Breast epithelium (tissue), 4 donors: Measurements from ENCODE around the gene ARHGEF1. TPM values are rescaled to one million over a fixed set of nuclear protein-coding genes. Genes with fewer than 3 reads are reported as not detected.

Experiments used
- DNase-seq, 2 donors: peaks; one replicate each; pipeline ENCODE4 v3.0.0-alpha.2; 2019; ENCODE audit warnings: low spot score in 2 of 2
- H3K27ac ChIP-seq, 2 donors: fragments of 200-600 bp; sonication (generic) in 1 of 2; one replicate each; pipeline ENCODE4 v1.5.1; 2016 to 2019; ENCODE audit warnings: mild to moderate bottlenecking in 1 of 2
- H3K27me3 ChIP-seq, 2 donors: fragments of 200-600 bp; sonication (generic) in 1 of 2; one replicate each; pipeline versions ENCODE4 v1.5.1 to v1.6.0; 2017 to 2019; ENCODE audit warnings: control low read depth in 1 of 2, mild to moderate bottlenecking in 1 of 2
- H3K36me3 ChIP-seq: fragments of 200-600 bp; one replicate; pipeline ENCODE4 v1.5.1; 2019
- H3K4me1 ChIP-seq, 2 donors: fragments of 200-600 bp; sonication (generic); one replicate each; pipeline ENCODE4 v1.5.1; 2016 to 2019; ENCODE audit warnings: control low read depth in 1 of 2
- H3K4me3 ChIP-seq, 3 donors: fragments of 200-600 bp; sonication (generic); 1 replicate in 2 of 3; 2 replicates in 1 of 3; pipeline ENCODE4 v1.5.1; 2016 to 2019; ENCODE audit warnings: mild to moderate bottlenecking in 3 of 3, moderate library complexity in 2 of 3
- H3K9me3 ChIP-seq, 2 donors: fragments of 200-600 bp; sonication (generic) in 1 of 2; one replicate each; pipeline ENCODE4 v1.5.1; 2016 to 2019; ENCODE audit warnings: control low read depth in 1 of 2
- CTCF ChIP-seq, 3 donors: fragments of 450-650 bp; IDR thresholded peaks; one replicate each; pipeline ENCODE4 v1.5.1; 2016 to 2017; ENCODE audit warnings: antibody characterized with exemption in 3 of 3, mild to moderate bottlenecking in 3 of 3, moderate library complexity in 3 of 3
- POLR2A ChIP-seq: fragments of 450-650 bp; IDR thresholded peaks from one replicate; pipeline ENCODE4 v1.6.1; 2016; ENCODE audit warnings: antibody characterized with exemption, mild to moderate bottlenecking, moderate library complexity
- POLR2AphosphoS5 ChIP-seq, 3 donors: sonication (generic); formaldehyde crosslinking; IDR thresholded peaks; one replicate each; pipeline ENCODE4 v1.6.1; 2017; ENCODE audit warnings: antibody characterized with exemption in 3 of 3
- intact Hi-C: fragments of 100-400 bp; cut with DNase I; formaldehyde crosslinking; loops from one replicate; pipeline ENCODE4 v1.15.1; 2023; ENCODE audit warnings: low total_unique reads
- total RNA-seq, 3 donors: library from RNA; depleted of rRNA; stranded (reverse); fragments of >200 nt; gene quantifications; one replicate each; pipeline ENCODE4 v1.1.0, GENCODE V29; 2016

ARHGEF1 gene
- total RNA-seq, 3 donors from 2014 or later = 55.0 to 61.9 (median 55.7) TPM

DNA sequence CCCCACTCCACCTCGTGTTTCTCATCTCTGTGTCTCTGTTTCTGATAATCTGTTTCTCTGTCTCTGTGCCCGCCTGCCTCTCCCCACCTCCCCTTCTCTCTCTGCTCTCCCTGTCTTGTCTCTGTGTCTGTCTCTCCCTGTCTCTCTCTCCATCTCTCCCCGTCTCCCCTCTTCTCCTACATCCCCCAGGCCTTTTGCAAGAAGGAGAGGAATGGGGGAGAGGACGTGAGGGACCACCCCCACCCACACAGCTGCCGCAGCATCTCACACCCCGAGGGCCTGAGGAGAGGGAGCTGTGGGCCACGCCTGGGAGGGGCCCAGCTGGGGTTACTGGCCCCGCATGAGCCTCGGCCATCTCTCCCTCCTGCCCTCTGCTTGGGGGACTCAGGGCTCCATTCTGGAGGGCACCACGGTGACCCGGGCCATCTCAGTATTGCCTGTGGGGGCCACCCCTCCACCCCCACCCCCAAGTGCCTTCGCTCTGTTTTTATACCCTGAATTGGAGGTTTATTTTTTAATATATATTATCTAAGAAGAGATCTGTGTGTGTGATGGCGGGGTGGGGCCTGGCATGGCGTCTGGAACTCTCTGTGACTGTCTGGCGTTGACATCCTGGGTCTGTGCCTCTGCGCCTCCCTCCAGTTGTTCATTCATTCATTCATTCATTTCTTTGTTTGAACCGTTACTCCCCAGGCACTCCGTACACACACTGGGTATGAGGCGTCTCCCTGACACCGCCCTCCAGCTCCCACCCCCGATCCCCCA lies 24.1 kb downstream of the ARHGEF1 start:
- intact Hi-C loops = no loop called here
- H3K36me3 ChIP-seq = peaks cover 17% of the 10 kb centered on the region
- no peaks in the 10 kb centered on the region for H3K4me1 ChIP-seq
- H3K9me3 ChIP-seq = no peaks in the 10 kb centered on the region
- peaks cover 0 to 10% of the 10 kb centered on the region in 2 donors for H3K27me3 ChIP-seq
- TF ChIP-seq CTCF (IDR thresholded peaks at IDR 0.05) = no peak
- TF ChIP-seq POLR2AphosphoS5 (IDR thresholded peaks at IDR 0.05) = no peak
- no peak for TF ChIP-seq POLR2A
- H3K27ac ChIP-seq = no peak overlapping the region
- DNase-seq = no peak
- no peak overlapping the region for H3K4me3 ChIP-seq

DNA sequence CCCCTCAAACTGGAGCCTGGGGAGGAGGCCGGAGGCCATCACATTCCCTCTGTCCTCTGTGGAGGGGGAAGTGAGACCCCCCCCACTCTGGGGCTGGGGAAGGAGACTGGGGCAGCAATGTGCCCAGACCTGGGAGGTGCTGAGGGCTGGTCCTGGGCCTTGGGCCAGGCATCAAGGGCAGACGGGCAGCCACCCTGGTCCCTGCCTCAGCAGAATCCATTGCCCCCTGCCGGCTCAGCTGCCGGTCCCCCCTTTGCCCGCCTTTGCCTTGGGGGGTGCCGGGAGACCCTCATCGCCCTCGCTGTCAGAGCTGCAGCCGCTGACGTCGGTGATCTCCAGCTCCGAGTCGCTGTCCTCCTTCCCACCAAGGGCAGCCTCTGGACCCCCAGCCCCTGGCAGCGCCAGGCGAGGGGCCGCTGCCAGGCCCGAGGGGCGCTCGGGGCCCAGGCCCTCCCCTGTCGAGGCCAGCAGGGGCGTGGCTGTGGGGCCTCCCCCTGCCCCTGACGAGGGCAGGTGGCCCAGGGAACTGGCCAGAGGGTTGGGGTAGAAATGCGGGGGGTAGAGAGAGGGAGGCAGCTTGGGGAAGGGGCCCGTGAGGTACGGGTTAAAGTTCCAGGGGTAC lies 25.1 kb downstream of the ARHGEF1 start:
- Histone ChIP-seq H3K27ac (no peak overlapping the region), H3K4me1 (peaks cover 0 to under 1% of the 10 kb centered on the region in 2 donors), H3K36me3 (peaks cover 9% of the 10 kb centered on the region), H3K9me3 (no peaks in the 10 kb centered on the region), H3K4me3 (no peak overlapping the region), H3K27me3 (peaks cover 0 to 20% of the 10 kb centered on the region in 2 donors)
- intact Hi-C loops = no loop called here
- no peak for TF ChIP-seq POLR2AphosphoS5 (IDR thresholded peaks at IDR 0.05)
- no peak for TF ChIP-seq CTCF (IDR thresholded peaks at IDR 0.05)
- no peak for TF ChIP-seq POLR2A
- no peak for DNase-seq

- Histone ChIP-seq H3K27ac (no peak overlapping the region), H3K27me3 (peaks cover 0 to 28% of the 10 kb centered on the region in 2 donors), H3K4me3 (no peak overlapping the region), H3K9me3 (no peaks in the 10 kb centered on the region), H3K36me3 (peaks cover 5% of the 10 kb centered on the region), H3K4me1 (peaks cover 0 to 3% of the 10 kb centered on the region in 2 donors)
- intact Hi-C loops = no loop called here
- no peak for DNase-seq
- no peak for TF ChIP-seq POLR2AphosphoS5 (IDR thresholded peaks at IDR 0.05)
- no peak for TF ChIP-seq CTCF (IDR thresholded peaks at IDR 0.05)
- TF ChIP-seq POLR2A = no peak
These were observed 25.9 kb downstream of the ARHGEF1 start for GRCh38 chr19:41908724-41909464.

DNA sequence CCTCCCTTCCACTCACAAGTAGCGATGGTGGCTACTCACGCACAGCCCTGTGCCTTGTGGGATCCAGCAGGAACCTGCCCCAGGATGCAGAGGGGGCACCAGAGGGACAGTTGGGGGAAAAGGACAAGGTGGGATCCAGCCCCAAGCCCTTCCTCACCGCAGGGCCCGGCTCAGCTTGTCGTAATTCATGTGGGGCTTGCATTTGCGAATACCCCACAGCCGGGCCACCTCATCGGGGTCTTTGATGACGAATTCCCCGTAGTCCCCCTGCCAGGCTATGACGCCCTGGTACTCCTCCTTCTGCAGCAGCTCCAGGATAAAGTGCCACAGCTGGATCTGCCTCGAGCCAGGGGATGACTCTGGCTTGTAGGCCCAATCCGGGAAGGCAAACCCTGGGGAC lies 26.7 kb downstream of the ARHGEF1 start:
- no peaks in the 10 kb centered on the region for H3K36me3 ChIP-seq
- peaks cover 0 to 3% of the 10 kb centered on the region in 2 donors for H3K4me1 ChIP-seq
- H3K27me3 ChIP-seq = peaks cover 0 to 33% of the 10 kb centered on the region in 2 donors
- TF ChIP-seq POLR2AphosphoS5 (IDR thresholded peaks at IDR 0.05) (no peak), POLR2A (no peak), CTCF (IDR thresholded peaks at IDR 0.05) (no peak)
- intact Hi-C loops = no loop called here
- H3K9me3 ChIP-seq = no peaks in the 10 kb centered on the region
- no peak for DNase-seq
- no peak overlapping the region for H3K4me3 ChIP-seq
- no peak overlapping the region for H3K27ac ChIP-seq
